Kidney (tissue), 14 donors: ENCODE measurements around the gene OR1N1. TPM values are rescaled to one million over a fixed set of nuclear protein-coding genes. Genes with fewer than 3 reads are reported as not detected.

ENCODE experiments used
- DNase-seq, 5 donors: peaks; one replicate each; pipeline ENCODE4 v3.0.0-alpha.2; 2013 to 2020
- FAIRE-seq: peaks from 2 replicates; lab custom pipeline; 2012; peaks lifted over from hg19 to GRCh38; lab: Jason Lieb, UNC
- H3K27ac ChIP-seq, 2 donors: one replicate each; pipeline ENCODE4 v1.7.0; 2013; ENCODE audit warnings: low read depth in 2 of 2, low read length in 2 of 2, inconsistent platforms in 1 of 2
- H3K27me3 ChIP-seq: one replicate; pipeline ENCODE4 v1.7.1; 2013; ENCODE audit warnings: low read length, inconsistent platforms; ENCODE audit not compliant: control insufficient read depth, insufficient read depth
- H3K36me3 ChIP-seq, 3 donors: one replicate each; pipeline versions ENCODE4 v1.7.0 to v1.7.1; 2013; ENCODE audit warnings: low read length in 3 of 3, control low read depth in 1 of 3, inconsistent platforms in 1 of 3; ENCODE audit not compliant: insufficient read depth in 3 of 3, control insufficient read depth in 2 of 3
- H3K4me1 ChIP-seq, 3 donors: one replicate each; pipeline versions ENCODE4 v1.7.0 to v1.7.1; 2013; ENCODE audit warnings: low read length in 3 of 3, inconsistent platforms in 1 of 3, low read depth in 1 of 3; ENCODE audit not compliant: control insufficient read depth in 2 of 3, insufficient read depth in 2 of 3
- H3K4me3 ChIP-seq, 3 donors: one replicate each; pipeline versions ENCODE4 v1.7.0 to v1.8.1; 2013; ENCODE audit warnings: low read length in 3 of 3, control low read depth in 1 of 3, inconsistent platforms in 1 of 3
- H3K9ac ChIP-seq, 3 donors: one replicate each; pipeline versions ENCODE4 v1.7.0 to v1.7.1; 2013; ENCODE audit warnings: low read length in 3 of 3, control low read depth in 1 of 3, inconsistent platforms in 1 of 3
- H3K9me3 ChIP-seq, 3 donors: one replicate each; pipeline versions ENCODE4 v1.7.0 to v1.7.1; 2013; ENCODE audit warnings: low read length in 3 of 3, control low read depth in 1 of 3, inconsistent platforms in 1 of 3; ENCODE audit not compliant: control insufficient read depth in 2 of 3, insufficient read depth in 1 of 3
- CTCF ChIP-seq: IDR thresholded peaks from 3 replicates; pipeline ENCODE4 v1.5.1; 2012; ENCODE audit warnings: mild to moderate bottlenecking, moderate library complexity, borderline replicate concordance; ENCODE audit not compliant: insufficient read depth; ENCODE audit errors: extremely low read depth
- intact Hi-C: fragments of 100-400 bp; cut with DNase I; formaldehyde crosslinking; loops from one replicate; pipeline ENCODE4 v1.11.1; 2022
- polyA plus RNA-seq: library from polyadenylated mRNA; stranded (reverse); fragments of 350-450 nt; fragmentation: Illumina TruSeq; extraction: RNeasy Lipid Tissue Mini Kit (QIAGEN cat#74804); gene quantifications from one replicate; pipeline ENCODE4 v1.2.3, GENCODE V29; 2014; ENCODE audit warnings: low read depth, low replicate concordance; ENCODE audit not compliant: insufficient read depth
- total RNA-seq: library from RNA; stranded (reverse); fragmentation: NEBNext Ultra II Directional; extraction: Animal tissue kit (Norgen Biotek cat#: 25700); gene quantifications from one replicate; pipeline ENCODE4 v1.2.1, GENCODE V29; 2021
- donor health status: control.
- donor health status: control.
- donor health status: control.
- donor health status: control.
- donor health status: control.
- donor health status: DM: yes; HTN: yes; CAD: no.
- donor health status: Normal renal cell carcinoma (clear cell type).

The OR1N1 gene
- total and polyA plus RNA-seq, 2 donors from 2014 or later = not detected

- no peak for FAIRE-seq
- no peak overlapping the region for H3K27ac ChIP-seq
- H3K4me1 ChIP-seq = no peaks in the 10 kb centered on the region
- peak in 3 of 5 donors; percentile 11 to 39 (median 17) for DNase-seq
- H3K36me3 ChIP-seq = no peaks in the 10 kb centered on the region
- H3K4me3 ChIP-seq = no peak overlapping the region
- intact Hi-C loops = no loop called here
- no peaks in the 10 kb centered on the region for H3K9me3 ChIP-seq
- peak; percentile 52 for TF ChIP-seq CTCF
- H3K9ac ChIP-seq = no peak overlapping the region
- H3K27me3 ChIP-seq = no peaks in the 10 kb centered on the region
Measured at GRCh38 chr9:122498883-122499288, 28.2 kb downstream of the OR1N1 start.

GRCh38 chr9:122479062-122479461, 48.0 kb downstream of the OR1N1 start:
- Histone ChIP-seq H3K27ac (no peak overlapping the region), H3K4me3 (no peak overlapping the region), H3K9me3 (no peaks in the 10 kb centered on the region), H3K9ac (no peak overlapping the region), H3K4me1 (no peaks in the 10 kb centered on the region), H3K27me3 (no peaks in the 10 kb centered on the region), H3K36me3 (no peaks in the 10 kb centered on the region)
- FAIRE-seq = no peak
- no peak for DNase-seq
- no peak for TF ChIP-seq CTCF
- intact Hi-C loops = no loop called here

GRCh38 chr9:122477826-122478225, 49.3 kb downstream of the OR1N1 start, which contains the start of gene OR1J1:
TSS of gene OR1J1 (minus strand) at chr9:122477926. CDS start at chr9:122477926, 0 bp downstream.
- H3K27ac ChIP-seq = no peak within 1 kb of the TSS
- H3K4me3 ChIP-seq = no peak within 1 kb of the TSS
- H3K9ac ChIP-seq = no peak within 1 kb of the TSS
- no peak for DNase-seq
- no peaks in the 10 kb centered on the region for H3K27me3 ChIP-seq
- TF ChIP-seq CTCF = no peak
- H3K9me3 ChIP-seq = no peaks in the 10 kb centered on the region
- no peaks in the 10 kb centered on the region for H3K4me1 ChIP-seq
- FAIRE-seq = no peak
- no peaks in the 10 kb centered on the region for H3K36me3 ChIP-seq
- intact Hi-C loops = no loop called here

GRCh38 chr9:122477346-122477745, 49.7 kb downstream of the OR1N1 start:
- Histone ChIP-seq H3K4me3 (no peak overlapping the region), H3K36me3 (no peaks in the 10 kb centered on the region), H3K9ac (no peak overlapping the region), H3K27me3 (no peaks in the 10 kb centered on the region), H3K4me1 (no peaks in the 10 kb centered on the region), H3K27ac (no peak overlapping the region), H3K9me3 (no peaks in the 10 kb centered on the region)
- intact Hi-C loops = no loop called here
- DNase-seq (no peak), FAIRE-seq (no peak)
- no peak for TF ChIP-seq CTCF
